NCI-H187 treated with DMSO at 0.1 percent for 48 hours (cell line): ENCODE measurements around the gene RMI1.
"Not testable (repeated sequence)": the region's sequence is repeated elsewhere in the genome, so short reads cannot be mapped to it uniquely, and the experiment has no call there.

Source experiments
- DNase-seq: peaks from one replicate; lab custom pipeline; 2025; lab: John Stamatoyannopoulos, UW

RMI1 gene

DNA sequence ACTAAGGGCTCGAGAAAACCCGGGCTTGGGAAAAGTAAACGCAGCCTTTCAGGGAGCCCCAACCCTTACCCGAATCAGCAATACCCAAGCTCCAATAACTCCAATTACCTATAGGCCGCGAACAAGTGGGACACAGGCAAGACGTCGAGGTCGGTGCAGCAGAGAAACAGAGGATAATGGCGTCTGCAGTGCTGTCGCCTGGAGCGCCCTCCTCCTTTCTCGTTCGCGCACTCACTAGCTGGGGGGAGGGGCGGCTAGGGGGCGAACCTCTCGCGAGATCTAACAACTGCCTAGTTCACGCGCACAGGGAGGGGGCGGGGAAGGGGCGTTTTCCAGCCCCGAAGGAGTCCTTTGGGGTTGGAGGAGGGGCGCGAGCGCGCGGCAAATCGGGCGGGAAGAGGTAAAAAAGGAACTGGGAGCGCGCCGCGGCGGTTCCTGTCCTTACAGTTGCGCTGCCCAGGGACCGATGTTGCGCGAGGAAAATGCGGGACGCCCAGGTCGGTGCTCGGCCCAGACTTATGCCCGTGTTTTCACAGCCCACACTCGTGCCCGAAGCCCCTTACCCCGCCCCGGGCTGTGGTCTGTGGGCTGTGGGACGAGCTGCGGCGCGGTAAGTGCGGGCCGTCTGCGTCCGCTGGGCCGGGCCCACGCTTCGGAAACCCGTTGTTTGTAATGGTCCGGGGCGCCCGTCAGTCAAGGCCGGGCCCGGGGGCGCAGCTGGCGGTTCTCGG, at the start of gene RMI1:
TSS of gene RMI1 (plus strand) at position 411 of the 731 bp plus-strand sequence. CDS start 20,182 bp downstream, outside the sequence.
- peak; percentile 61 for DNase-seq

DNA sequence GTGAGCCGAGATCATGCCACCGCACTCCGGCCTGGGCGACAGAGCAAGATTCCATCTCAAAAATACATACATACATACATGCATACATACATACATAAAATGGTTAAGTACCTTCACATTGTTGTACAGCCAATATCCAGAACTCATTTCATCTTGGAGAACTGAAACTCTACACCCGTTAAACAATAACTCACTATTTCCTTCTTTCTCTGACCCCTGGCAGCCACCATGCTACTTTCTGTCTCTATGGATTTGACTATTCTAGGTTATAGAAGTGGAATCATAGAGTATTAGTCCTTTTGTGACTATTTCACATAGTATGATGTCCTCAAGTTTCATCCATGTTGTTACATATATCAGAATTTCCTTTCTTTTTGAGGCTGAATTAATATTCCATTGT, 49.7 kb upstream of the RMI1 start:
- no peak for DNase-seq

DNA sequence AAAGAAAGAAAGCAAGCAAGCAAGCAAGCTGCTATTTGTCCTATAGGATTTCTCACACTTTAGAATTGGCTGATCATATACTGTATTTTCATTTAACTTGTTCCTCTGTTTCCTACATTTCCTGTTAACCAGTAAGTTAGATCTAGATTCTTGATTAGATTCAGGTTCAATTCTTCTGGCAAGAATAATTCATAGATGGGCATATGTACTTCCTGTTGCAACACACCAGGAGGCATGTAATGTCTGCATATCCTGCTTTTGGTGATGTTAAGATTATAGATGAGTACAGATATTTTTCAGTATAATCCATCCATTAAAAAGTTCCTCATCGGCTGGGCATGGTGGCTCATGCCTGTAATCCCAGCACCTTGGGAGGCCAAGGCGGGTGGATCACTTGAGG, 48.6 kb upstream of the RMI1 start:
- no peak for DNase-seq

DNA sequence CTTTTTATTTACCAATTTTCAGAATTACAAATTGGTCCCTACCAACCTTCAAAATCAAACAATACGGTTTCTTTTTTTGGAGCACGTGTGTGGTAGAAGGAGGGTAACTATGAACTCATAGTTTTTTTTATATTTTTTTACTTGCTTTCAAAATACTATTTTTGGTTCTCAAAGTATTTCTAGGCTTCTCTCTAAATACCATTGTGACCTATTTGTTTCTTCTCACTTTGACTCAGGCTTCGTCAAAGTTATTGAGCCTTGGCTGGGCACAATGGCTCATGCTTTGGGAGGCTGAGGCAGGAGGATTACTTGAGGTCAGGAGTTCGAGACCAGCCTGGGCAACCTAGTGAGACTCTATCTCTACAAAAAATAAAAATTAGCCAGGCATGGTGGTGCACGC, 47.8 kb upstream of the RMI1 start:
- no peak for DNase-seq

DNA sequence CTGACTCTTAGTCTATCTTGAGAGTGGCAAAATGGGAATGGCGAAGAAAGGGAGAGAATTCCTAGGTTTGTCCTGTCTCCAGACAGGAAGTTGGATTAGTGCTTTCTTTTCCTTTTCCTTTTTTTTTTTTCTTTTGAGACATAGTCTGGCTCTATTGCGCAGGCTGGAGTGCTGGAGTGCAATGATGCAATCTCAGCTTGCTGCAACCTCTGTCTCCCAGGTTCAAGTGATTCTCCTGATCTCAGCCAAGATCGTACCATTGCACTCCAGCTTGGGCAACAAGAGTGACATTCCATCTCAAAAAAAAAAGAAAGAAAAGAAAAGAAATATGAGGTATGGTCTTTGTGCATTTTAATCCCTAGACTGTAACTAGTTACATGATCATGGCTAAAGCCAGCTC, 46.8 kb upstream of the RMI1 start:
- no peak for DNase-seq

DNA sequence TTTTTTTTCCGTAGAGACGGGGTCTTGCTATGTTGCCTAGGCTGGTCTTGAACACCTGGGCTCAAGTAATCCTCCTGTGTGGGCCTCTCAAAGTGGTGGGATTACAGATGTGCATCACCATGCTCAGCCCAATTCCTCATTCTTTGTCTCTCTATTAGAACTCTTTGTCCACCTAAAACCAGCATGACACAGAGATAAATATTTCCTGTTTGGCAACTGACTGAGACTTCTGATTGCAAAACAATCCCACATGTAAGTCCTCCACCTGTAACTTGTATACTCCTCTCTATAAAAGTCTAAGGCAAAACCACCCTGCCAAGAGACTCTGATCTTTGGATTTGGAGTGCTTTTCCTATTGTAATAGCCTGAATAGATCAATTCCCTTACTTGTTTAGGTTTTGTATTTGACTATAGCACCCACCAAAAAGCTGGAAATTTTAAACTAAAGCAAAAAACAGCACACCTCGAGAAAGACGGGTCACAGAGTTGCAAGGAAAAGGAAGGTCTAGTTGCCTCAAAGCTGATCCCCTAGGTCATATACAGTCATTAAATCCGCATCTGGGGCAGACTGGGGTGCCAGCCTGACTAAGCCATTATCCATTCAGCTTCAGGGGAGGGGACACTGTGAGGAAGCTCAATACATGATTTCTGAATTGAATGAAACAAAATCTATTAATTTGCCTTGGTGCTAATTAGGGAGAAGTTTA, 45.9 kb upstream of the RMI1 start:
- no peak for DNase-seq

DNA sequence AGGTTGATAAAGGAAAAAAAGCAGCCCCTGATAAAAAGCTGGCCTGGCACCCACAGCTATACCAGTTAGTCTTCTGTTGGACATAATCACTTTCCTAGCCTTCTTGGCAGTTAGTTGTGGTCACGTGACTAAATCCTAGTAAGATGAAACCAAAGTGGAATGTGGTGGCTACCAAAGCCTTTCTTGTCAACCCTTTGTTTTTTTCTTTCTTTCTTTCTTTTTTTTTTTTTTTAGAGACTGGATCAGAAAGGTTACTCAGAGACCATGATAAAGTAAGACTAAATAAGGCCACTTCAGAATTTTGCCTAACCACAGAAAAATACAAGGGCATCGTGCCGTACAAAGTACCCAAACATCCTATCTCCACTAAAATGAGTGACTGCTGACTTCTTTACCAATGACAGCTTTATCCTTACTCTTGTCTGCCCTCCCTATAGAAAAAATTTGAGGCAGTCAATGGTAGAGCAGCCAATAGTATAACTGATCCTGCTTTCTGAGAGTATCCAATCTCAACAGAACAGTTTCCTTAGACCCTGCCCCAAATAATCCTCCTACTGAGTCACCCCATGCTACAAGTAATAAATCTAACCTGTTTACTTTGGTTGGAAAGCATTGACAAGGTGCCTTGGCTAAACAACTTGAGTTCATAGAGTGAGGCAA, 45.2 kb upstream of the RMI1 start:
- no peak for DNase-seq

DNA sequence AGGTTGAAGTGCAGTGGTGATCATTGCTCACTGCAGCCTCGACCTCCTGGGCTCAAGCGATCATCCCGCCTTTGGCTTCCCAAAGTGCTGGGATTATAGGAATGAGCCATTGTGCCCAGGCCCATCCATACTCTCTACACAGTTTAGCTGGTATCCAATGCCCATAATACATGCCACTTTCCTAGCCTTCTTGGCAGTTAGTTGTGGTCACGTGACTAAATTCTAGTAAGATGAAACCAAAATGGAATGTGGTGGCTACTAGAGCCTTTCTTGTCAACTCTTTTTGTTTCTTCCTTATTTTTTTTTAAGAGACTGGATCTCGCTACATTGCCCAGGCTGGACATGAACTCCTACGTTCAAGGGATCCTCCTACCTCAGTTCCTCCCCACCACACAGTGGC, 44.1 kb upstream of the RMI1 start:
- no peak for DNase-seq

DNA sequence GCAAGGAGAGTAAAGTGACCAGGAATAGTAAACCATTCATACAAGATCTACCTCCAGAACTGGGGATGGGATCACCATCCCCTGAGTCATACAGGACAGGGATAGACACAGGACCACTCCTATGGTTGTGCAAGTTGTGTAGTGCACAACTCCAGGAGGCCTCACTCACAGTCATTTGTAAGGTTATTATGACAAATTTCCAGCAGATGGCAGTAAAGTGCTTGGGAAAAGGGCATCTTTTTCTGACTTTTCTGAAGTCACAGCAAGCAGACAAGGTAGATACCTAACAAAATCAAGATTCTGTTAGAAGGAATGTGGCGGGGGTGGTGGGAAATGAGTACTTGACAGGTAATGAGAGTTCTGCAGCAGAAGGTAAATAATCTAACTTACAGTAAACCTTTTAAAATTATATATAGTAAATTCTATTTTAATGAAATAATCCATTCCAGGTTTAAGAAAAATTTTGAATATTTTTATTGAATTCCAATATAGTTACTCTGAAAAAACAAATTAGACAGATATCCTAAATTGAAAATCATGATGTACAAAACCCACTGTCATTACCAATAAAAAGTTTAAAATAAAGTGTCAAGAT, 42.6 kb upstream of the RMI1 start:
- DNase-seq: no peak

DNA sequence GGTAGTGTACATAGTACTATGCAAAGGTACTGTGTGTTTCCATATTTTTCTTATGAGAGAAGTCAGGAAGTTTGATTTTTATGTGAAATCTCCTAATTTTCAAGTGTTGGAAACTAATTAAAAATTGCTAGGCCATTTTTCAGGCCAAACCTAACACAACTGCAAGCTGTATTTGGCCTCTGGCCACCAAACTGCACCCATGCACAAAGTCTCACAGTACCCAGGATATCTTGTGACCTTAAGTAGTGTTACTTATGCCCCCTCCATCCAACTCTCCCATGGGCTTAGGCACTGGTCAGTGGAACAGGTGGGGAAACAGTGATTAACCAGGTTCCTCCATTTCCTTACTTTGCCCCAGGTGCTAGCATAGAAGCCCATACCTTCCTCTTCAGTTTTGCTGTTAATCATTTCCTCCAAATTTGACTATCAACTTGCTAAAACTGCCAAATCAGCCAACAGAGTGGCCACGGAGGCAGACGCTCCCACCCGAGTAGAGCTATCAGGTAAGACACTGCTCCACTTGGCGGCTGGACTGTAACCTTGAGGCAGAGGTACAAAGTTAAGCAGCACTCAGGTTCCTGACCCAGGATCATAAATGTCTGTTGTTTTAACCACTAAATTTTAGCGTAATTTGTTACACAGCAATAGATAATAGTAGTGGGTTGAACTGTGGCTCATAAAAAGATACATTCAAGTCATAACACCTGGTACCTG, 39.9 kb upstream of the RMI1 start:
- no peak for DNase-seq

DNA sequence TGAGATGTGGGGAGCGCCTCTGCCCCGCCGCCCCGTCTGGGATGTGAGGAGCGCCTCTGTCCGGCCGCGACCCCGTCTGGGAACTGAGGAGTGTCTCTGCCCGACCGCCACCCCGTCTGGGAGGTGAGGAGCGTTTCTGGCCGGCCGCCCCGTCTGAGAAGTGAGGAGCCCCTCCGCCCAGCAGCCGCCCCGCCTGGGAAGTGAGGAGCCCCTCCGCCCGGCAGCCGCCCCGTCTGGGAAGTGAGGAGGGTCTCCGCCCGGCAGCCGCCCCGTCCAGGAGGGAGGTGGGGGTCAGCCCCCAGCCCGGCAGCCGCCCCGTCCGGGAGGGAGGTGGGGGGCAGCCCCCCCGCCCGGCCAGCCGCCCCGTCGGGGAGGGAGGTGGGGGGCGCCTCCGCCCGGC, 32.5 kb upstream of the RMI1 start:
- DNase-seq: not testable (repeated sequence)

DNA sequence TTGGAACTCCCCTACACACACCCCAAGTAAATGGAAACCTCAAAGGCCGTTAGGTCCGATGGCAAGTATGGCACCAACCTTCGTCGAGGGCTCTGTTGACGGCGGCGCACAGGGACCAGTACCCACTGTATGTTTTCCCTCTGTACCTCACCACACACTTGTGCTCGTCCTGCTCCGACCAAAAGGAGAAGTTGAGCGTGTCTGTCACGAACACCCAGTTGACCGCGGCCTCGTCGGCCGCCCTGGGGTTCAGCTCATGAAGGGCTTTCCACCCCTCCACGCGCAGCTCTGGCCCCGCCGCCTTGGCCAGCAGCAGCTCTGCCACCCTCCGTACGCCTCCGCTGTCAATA, 24.5 kb upstream of the RMI1 start:
- no peak for DNase-seq

DNA sequence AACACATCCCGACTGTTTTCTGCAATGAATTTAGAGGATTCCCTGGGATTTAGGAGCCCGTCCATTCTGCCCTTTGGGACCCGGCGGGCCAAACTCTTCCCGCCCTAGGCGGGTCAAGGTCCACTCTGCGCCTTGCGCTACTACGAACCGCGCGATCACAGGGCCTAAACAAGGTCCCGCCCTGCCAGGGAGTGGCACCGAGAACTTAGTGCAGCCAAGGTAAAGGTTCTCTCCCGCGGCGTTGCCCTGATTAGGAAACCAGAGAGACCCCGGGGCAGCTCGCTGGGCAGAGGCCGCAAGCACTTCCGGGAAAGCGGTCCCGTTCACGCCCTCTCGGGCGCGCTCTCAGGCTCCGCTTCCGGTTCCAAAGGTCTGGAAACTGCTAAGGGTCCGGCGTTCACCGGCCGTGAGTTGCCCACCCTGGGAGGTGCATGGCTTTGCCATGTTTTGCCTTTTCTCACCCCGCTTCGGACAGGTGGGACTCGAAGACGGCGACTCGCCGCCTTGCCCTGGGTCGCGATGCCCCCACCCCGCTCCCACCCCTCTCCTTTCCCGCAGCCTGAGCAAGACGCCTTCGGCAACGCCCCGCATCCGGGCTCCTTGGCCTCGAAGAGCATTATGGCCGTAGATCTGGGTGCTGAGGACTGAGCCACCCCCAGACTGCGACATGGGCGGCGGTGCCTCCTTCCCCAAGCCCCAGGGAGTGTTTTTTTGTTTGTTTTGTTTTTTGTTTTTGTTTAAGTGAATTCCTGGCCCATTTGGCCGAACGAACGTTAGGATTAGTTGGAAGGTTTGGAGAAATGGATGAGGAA, 24.0 kb upstream of the RMI1 start:
- no peak for DNase-seq

DNA sequence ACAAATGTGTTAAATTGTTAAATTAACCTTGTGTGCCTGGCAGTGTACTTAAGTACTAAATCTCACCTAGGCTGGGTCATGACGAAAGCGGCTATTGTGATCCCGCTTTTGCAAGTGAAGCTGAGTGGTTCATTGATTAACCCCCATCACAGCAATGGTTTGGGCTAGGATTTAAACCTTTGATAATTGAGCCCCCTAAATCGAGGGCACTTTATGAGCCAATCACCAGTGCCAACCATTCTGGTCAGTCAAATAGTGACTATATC, 23.4 kb upstream of the RMI1 start:
- DNase-seq: no peak

DNA sequence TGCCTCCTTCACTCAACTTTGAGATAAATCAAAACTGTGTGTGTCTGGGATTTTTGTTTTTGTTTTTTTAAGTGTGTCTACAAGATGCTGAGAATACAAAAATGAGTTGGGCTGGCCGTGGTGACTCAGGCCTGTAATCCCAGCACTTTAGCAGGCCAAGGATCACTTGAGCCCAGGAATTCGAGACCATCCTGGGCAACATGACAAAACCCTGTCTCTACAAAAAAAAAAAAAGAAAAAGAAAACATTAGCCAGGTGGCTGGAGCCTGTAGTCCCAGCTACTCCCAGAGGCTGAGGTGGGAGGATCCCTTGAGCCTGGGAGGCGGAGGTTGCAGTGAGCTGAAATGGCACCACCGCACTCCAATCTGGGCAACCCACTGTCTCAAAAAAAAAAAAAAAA, 21.5 kb upstream of the RMI1 start:
- DNase-seq: no peak

DNA sequence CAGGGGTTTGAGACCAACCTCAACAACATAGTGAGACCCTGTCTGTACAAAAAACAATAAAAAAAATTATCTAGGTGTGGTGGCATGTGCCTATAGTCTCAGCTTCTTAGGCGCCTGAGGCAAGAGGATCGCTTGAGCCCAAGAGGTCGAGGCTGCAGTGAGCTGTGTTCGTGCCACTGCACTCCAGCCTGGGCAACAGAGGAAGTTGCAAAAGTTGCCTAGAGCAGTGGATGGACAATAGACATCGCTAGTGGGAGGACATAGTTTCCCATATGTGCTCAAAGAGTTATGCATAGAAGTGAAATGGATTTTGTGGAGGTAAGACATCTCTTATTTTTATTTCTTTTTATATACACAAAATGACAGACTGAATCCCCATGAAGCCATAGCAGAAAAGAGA, 19.6 kb upstream of the RMI1 start:
- no peak for DNase-seq

DNA sequence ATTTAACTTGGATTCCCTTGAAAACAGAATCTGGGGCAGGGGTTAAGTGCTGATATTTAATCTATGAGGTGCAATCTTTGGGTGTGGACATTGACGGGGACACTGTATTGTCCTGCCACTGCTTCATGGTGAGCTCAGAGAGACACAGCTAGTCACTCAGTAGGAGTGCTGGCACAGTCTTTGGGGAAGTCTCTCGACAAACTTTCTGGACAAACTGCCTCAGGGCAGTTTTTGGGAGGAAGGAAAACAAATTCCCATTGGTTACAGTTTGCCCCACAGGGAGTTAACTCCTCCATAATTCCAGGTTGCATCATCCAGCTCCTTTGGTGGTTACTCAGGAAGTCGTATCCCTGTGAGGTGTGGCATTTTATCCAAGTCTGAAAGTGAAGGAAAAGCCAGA, 18.4 kb upstream of the RMI1 start:
- DNase-seq: no peak

DNA sequence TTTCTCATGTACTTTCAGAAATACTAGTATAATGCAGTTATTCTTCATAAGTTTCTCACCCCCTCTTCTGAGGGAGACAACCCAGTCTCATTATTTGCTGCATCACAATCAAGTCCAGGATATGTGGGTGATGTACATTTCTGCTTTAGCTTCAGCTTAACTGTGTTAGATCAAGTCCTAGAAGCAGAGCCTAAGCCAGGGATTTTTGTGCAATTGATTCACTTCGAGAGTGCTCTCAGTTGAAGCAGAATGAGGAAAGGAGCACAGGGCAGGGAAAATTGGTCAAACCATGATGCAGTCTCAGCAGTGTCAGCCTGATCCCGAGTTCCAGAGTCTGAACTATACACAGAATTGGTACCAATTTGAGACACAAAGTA, 15.6 kb upstream of the RMI1 start:
- DNase-seq: no peak

DNA sequence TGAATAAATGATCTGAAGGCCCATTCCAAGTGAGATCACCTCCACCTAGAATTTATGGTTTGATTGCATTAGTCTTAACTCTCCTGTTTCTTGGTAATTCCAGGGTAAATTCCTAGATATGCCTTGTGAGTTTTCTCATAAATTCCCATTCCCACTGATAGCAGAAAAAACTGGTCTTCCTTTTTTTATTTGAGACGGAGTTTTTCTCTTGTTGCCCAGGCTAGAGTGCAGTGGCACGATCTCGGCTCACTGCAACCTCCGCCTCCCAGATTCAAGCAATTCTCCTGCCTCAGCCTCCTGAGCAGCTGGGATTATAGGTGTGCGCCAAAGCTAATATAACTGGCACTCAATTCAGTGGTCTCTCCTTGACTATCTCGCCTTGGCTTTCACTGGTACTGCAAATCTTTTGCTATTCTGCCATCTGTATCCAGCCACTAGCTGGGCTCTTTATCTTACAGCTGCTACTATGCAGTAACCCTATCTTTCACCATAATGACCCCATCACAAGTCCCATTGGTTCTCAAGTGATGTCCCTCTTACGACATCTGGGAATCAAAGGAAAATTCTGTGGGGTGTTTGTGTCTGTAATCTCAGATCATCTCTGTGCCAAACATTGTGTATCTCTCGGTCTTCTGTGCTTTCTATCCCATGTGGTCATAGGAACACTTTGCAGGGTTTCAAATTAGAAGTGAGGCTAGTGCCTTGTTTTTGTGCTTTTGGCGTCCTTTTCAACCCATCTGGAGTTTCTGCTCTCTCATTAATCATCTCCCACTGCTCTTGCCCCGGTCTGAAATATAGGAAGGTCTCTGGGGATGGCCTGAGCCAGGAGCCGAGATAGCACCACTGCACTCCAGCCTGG, 15.0 kb upstream of the RMI1 start:
- DNase-seq: no peak

DNA sequence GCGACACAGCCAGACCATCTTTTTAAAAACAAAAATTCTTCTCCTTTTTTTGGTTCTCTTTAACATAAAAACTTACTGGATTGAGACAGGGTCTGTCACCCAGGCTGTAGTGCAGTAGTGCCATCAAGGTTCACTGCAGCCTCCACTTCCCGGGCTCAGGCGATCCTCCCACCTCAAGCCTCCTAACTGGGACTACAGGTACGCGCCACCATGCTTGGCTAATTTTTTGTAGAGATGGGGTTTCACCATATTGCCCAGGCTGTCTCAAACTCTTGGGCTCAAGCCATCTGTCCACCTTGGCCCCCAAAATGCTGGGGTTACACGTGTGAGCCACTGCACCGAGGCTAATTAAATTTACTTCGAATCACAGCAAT, 14.4 kb upstream of the RMI1 start:
- no peak for DNase-seq

DNA sequence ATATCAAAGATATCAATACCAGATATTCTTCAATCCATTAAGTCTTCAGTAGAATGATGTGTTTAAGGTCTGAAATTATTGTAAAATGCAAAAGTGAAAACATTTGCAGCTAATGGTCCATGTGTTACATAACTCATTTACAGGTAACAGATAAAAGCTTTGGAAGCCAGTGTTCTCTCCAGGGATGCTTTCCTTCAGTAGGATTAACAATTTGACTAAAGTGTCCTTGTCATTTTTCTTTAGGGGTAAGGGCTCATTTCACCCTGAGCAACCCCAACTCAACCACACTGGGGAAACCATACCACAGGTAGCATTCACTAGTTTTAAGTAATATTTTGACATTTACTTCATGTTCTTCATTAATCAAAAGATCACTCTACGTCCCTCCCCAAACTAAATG, 13.5 kb upstream of the RMI1 start:
- DNase-seq: no peak
